Measurements from ENCODE around the gene HOOK2.

Gene HOOK2

DNA sequence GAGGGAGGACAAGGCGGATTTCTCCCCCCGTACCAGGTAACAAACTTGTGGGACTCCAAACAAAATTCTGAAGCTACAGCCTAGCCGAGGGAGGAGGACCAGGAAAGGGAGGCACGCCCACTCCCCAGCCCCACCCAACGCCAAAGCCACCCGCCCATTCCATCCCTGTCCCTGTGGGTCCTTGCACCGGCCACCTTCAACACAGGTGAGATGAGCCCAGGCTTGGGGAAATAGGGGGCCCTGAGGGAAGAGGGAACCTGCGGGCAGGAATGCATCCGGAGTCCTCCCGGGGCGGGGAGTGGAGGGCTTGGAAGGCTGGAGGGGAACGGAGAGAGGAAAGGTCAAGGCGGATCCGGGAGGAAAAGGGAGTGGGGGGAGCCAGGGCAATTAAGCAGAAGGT, 23.7 kb downstream of the HOOK2 start, which contains the start of gene BEST2:
BEST2 (plus strand) TSS at position 157 of the 400 bp plus-strand sequence. CDS start 802 bp downstream, outside the sequence.
- Histone ChIP-seq H3K27ac (ENCODE audit: low read depth, low read length, severe bottlenecking) (no peak within 1 kb of the TSS), H3K9me3 (ENCODE audit: control insufficient read depth, low read length) (peaks cover 4% of the 10 kb centered on the region), H3K4me3 (ENCODE audit: extremely low read depth, insufficient read depth, low read length, poor library complexity, severe bottlenecking) (no peak within 1 kb of the TSS), H3K36me3 (ENCODE audit: control insufficient read depth, insufficient read depth, low read length) (peaks cover 20% of the 10 kb centered on the region), H3K4me1 (ENCODE audit: control insufficient read depth, insufficient read depth, low read length, poor library complexity, severe bottlenecking) (no peaks in the 10 kb centered on the region)
- 4 to 13% methylated on average over 7 to 10 of the region's 14 CpGs for WGBS, 2 experiments (ENCODE audit: insufficient coverage in 2 of 2)

DNA sequence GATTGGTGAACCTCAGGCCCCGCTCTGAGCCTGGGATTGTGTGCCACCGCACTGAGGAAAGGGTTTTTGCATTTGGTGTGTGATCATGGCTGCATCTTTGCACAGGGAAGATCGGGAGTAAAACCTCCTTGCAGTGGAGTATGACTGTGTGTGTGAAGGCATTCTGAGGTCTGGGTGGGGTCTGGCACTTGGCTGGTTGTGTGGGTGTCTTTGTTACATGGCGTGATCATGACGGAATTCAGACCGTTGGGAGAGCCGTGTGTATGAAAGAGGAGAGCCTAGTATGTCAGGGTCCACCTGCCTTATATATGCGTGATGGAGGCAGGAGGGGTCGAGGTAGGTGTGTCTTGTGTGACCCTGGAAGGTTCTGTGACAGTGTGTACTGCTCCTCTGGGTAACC, 24.5 kb downstream of the HOOK2 start:
- Histone ChIP-seq H3K4me3 (ENCODE audit: extremely low read depth, insufficient read depth, low read length, poor library complexity, severe bottlenecking) (no peak overlapping the region), H3K27ac (ENCODE audit: low read depth, low read length, severe bottlenecking) (no peak overlapping the region), H3K36me3 (ENCODE audit: control insufficient read depth, insufficient read depth, low read length) (peaks cover 28% of the 10 kb centered on the region), H3K9me3 (ENCODE audit: control insufficient read depth, low read length) (peaks cover 4% of the 10 kb centered on the region), H3K4me1 (ENCODE audit: control insufficient read depth, insufficient read depth, low read length, poor library complexity, severe bottlenecking) (no peaks in the 10 kb centered on the region)
- WGBS, 2 experiments (ENCODE audit: insufficient coverage in 2 of 2), result 84 to 89% methylated on average over 9 of the region's 9 CpGs

DNA sequence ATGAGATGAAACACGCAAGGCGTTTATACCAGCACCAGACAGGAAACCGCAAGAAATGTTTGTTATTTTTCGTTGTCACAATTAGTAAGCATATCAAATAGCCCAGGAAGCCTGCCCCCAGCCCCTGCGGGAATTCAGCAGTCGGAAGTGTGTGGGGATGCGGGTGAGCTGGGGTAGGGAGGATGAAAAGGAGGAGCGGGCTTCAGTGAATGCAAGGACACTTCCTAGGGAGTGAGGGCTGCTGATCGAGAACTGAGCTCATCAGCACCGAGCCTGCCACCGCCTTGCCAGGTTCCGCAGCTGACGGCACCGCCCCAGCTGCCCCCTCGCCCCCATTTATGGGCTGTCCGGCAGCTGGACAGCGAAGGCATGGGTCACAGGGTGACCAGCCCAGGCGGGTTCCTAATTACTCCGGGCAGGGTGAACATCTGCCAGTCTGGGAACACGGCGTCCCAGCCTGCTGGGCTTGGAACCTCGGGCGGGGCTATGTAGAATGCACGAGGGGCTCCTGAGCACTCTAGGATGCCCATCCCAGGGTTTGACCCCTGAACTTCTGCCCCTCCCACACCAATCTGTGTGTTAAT, 25.3 kb downstream of the HOOK2 start:
- no peak overlapping the region for H3K4me3 ChIP-seq (ENCODE audit: extremely low read depth, insufficient read depth, low read length, poor library complexity, severe bottlenecking)
- peaks cover 4% of the 10 kb centered on the region for H3K9me3 ChIP-seq (ENCODE audit: control insufficient read depth, low read length)
- peaks cover 37% of the 10 kb centered on the region for H3K36me3 ChIP-seq (ENCODE audit: control insufficient read depth, insufficient read depth, low read length)
- no peak overlapping the region for H3K27ac ChIP-seq (ENCODE audit: low read depth, low read length, severe bottlenecking)
- H3K4me1 ChIP-seq (ENCODE audit: control insufficient read depth, insufficient read depth, low read length, poor library complexity, severe bottlenecking), result no peaks in the 10 kb centered on the region
- 34 to 49% methylated on average over 19 to 20 of the region's 24 CpGs for WGBS, 2 experiments (ENCODE audit: insufficient coverage in 2 of 2)

DNA sequence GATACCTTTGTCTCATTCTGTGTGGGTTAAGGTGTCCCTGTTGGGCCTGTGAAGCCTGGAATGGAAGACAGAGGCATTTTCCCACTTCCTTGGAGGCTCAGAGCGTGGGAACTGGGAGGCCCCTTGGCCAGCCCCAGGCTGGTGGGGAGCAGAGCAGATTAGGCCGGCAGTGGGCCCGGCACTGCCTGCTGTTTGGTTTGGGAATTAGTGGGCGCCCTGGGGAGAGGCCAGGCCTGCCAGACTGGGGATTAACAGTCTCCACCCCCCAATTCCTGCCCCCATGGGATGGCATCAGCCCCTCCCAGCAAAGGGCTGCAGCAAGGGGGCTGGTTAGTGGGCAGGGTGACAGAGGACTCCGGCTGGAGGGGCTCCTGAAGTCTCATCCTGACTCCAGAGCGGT, 26.9 kb downstream of the HOOK2 start:
- Histone ChIP-seq H3K4me1 (ENCODE audit: control insufficient read depth, insufficient read depth, low read length, poor library complexity, severe bottlenecking) (no peaks in the 10 kb centered on the region), H3K27ac (ENCODE audit: low read depth, low read length, severe bottlenecking) (no peak overlapping the region), H3K4me3 (ENCODE audit: extremely low read depth, insufficient read depth, low read length, poor library complexity, severe bottlenecking) (no peak overlapping the region), H3K36me3 (ENCODE audit: control insufficient read depth, insufficient read depth, low read length) (peaks cover 48% of the 10 kb centered on the region), H3K9me3 (ENCODE audit: control insufficient read depth, low read length) (peaks cover 4% of the 10 kb centered on the region)
- WGBS, 2 experiments (ENCODE audit: insufficient coverage in 2 of 2), result 77 to 79% methylated on average over 2 to 6 of the region's 6 CpGs

DNA sequence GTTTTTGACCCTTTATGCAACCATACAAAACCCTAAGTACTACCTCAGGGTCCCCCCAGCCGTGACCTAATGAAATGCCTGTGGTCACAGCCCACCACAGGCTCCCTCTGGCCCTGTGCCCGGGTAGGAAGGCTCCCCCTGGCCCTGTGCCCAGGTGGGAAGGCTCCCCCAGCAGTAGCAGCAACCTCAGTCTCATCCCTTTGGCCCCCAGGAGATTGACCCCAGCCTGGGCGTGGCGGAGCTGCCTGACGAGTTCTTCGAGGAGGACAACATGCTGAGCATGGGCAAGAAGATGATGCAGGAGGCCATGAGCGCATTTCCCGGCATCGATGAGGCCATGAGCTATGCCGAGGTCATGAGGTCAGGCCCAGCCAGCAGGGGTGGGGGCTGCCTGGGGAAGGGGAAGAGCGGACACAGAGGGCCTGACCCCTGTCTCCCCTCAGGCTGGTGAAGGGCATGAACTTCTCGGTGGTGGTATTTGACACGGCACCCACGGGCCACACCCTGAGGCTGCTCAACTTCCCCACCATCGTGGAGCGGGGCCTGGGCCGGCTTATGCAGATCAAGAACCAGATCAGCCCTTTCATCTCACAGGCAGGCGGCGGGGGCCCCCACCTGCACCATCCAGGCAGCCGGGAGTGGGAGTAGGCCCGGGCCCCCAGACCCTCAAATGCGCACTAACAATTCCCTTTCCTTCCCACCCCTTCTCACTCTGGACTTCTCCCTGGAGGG, 30.0 kb downstream of the HOOK2 start:
- peaks cover 72% of the 10 kb centered on the region for H3K36me3 ChIP-seq (ENCODE audit: control insufficient read depth, insufficient read depth, low read length)
- H3K4me1 ChIP-seq (ENCODE audit: control insufficient read depth, insufficient read depth, low read length, poor library complexity, severe bottlenecking), result no peaks in the 10 kb centered on the region
- H3K4me3 ChIP-seq (ENCODE audit: extremely low read depth, insufficient read depth, low read length, poor library complexity, severe bottlenecking), result no peak overlapping the region
- peaks cover 4% of the 10 kb centered on the region for H3K9me3 ChIP-seq (ENCODE audit: control insufficient read depth, low read length)
- H3K27ac ChIP-seq (ENCODE audit: low read depth, low read length, severe bottlenecking), result no peak overlapping the region
- 95 to 97% methylated on average over 14 to 16 of the region's 22 CpGs for WGBS, 2 experiments (ENCODE audit: insufficient coverage in 2 of 2)

DNA sequence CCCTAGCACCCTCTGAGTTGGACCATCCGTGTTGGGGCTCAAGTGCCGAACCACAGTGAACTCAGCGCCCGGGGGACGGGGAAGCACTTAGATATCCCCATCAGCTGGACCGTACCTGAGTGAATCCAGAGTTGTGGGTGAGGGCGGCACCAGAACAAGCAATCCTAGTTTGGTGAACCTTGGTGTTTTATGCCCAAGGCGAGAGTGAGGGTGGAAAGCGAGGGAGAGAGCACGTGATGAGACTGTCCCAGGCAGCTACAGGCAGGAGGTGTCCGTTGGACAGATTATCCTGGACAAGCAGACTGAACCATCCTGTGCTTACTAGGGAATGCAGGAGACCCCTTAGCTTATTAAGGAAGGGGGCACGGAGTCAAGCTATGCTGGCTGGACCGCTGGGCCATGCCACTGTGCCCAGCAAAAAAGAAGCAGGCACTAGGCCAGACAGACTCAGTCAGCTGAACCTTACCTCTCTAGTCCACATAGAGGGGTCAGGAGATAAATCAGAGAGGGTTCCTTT, 37.5 kb downstream of the HOOK2 start:
- peaks cover 12% of the 10 kb centered on the region for H3K4me1 ChIP-seq (ENCODE audit: control insufficient read depth, insufficient read depth, low read length, poor library complexity, severe bottlenecking)
- no peaks in the 10 kb centered on the region for H3K9me3 ChIP-seq (ENCODE audit: control insufficient read depth, low read length)
- peak overlapping the region; percentile 99 for H3K27ac ChIP-seq (ENCODE audit: low read depth, low read length, severe bottlenecking)
- peaks cover 38% of the 10 kb centered on the region for H3K36me3 ChIP-seq (ENCODE audit: control insufficient read depth, insufficient read depth, low read length)
- H3K4me3 ChIP-seq (ENCODE audit: extremely low read depth, insufficient read depth, low read length, poor library complexity, severe bottlenecking), result peak overlapping the region; percentile 86
- 20 to 21% methylated on average over 13 of the region's 13 CpGs for WGBS, 2 experiments (ENCODE audit: insufficient coverage in 2 of 2)

DNA sequence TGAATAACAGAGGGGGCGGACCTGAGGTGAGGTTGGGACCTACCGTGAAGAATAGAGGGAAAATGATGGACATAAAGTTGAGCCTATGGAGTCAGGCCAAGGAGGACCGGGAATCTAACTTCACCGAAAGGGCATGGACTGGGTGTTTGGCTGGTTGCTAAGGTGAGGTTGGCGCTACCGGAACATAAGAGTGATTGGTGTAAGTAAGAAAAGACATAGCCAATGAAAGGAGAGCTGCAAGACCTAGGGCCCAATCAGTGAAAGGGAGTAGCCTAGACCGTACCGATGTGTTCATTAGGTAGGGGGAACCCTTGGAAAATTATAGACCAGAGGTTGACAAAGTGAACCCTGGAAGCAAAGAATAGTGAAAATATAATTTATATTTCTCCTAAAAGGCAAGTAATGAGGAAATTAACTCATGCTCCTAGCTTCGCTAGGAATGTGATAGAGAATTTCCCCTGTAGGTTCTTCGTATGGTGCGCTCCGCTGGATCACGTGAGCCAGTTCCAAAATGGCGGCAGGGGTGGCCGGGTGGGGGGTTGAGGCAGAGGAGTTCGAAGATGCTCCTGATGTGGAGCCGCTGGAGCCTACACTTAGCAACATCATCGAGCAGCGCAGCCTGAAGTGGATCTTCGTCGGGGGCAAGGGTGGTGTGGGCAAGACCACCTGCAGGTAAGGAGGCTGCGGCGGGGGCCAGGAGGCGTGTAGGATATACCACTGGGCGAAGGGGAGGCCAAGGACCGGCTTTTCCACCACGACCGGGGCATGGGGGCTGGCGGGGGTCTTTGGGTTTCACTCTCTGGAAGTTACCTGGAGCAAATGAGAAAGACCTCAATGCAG, 38.1 kb downstream of the HOOK2 start, which contains the start of gene GET3:
GET3 (plus strand) TSS at position 503 of the 840 bp plus-strand sequence; CDS start at position 512, 9 bp downstream.
- H3K27ac ChIP-seq (ENCODE audit: low read depth, low read length, severe bottlenecking), result peak within 1 kb of the TSS; percentile 99
- no peaks in the 10 kb centered on the region for H3K9me3 ChIP-seq (ENCODE audit: control insufficient read depth, low read length)
- WGBS, 2 experiments (ENCODE audit: insufficient coverage in 2 of 2), result 1% methylated on average over 23 to 28 of the region's 29 CpGs
- peaks cover 15% of the 10 kb centered on the region for H3K4me1 ChIP-seq (ENCODE audit: control insufficient read depth, insufficient read depth, low read length, poor library complexity, severe bottlenecking)
- peak within 1 kb of the TSS; percentile 86 for H3K4me3 ChIP-seq (ENCODE audit: extremely low read depth, insufficient read depth, low read length, poor library complexity, severe bottlenecking)
- H3K36me3 ChIP-seq (ENCODE audit: control insufficient read depth, insufficient read depth, low read length), result peaks cover 38% of the 10 kb centered on the region

DNA sequence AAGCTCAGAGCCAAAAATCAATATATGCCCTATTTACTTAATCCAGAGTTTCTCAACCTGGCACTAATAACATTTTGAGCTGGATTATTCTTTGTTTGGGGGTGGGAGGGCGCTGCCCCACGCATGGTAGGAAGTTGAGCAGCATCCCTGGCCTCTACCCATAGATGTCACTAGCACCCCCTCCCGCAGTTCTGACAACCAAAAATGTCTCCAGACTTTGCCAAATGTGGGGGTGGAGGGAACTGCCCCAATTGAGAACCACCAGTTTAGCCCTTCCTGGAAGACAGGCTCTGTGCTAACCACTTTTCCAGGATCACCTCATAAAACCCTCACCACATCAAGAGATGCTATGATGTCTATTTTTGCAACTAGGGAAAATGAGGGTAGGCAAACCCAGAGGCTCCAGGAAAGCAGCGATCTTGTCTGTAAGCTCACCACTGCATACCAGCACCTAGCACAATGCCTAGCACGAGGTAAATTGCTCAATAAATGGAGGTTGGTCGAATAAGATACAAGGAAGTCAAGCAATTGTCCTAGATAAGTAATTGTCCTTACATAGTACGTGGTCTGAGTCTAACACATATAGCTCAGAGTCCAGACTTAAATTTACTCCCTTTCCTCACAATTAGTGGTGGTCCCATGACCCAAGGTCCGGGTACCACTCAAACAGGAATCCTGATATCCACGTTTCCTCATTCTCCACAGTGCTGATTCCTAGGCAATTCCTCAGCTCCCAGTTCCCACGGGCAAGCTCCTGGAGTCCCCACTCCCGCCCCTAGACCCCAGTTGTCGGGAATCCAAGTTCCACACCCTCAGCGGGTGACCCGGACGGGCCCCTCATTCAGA, 41.8 kb downstream of the HOOK2 start:
- 0 to 2% methylated on average over 9 of the region's 15 CpGs for WGBS, 2 experiments (ENCODE audit: insufficient coverage in 2 of 2)

DNA sequence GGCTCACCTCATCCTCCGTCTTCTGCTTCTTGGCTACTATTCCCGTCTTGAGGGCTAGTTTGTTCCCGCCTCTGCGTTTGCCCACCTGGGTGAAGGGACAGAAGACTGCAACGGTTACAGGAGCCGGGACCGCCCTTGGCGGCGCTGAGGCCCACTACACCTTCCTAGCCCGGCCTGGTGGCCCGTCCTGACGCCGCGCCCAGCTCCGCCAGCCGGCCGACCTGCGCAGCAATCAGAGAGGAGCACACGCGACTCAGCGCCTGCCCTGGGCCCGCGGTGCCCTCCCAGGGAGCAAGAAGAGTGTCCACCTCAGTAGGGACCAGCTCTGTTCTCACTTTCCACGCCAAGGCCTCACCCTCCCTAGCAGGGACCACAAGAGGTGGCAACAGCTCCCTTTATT, 44.0 kb downstream of the HOOK2 start:
- Histone ChIP-seq H3K9me3 (ENCODE audit: control insufficient read depth, low read length) (no peaks in the 10 kb centered on the region), H3K4me3 (ENCODE audit: extremely low read depth, insufficient read depth, low read length, poor library complexity, severe bottlenecking) (no peak overlapping the region), H3K36me3 (ENCODE audit: control insufficient read depth, insufficient read depth, low read length) (peaks cover 53% of the 10 kb centered on the region), H3K27ac (ENCODE audit: low read depth, low read length, severe bottlenecking) (no peak overlapping the region), H3K4me1 (ENCODE audit: control insufficient read depth, insufficient read depth, low read length, poor library complexity, severe bottlenecking) (peaks cover 8% of the 10 kb centered on the region)
- WGBS, 2 experiments (ENCODE audit: insufficient coverage in 2 of 2), result 97% methylated on average over 10 to 23 of the region's 24 CpGs

More for the DNA sequence above, 41.8 kb downstream of the HOOK2 start:
- no peaks in the 10 kb centered on the region for H3K9me3 ChIP-seq (ENCODE audit: control insufficient read depth, low read length)
- peaks cover 15% of the 10 kb centered on the region for H3K4me1 ChIP-seq (ENCODE audit: control insufficient read depth, insufficient read depth, low read length, poor library complexity, severe bottlenecking)
- H3K27ac ChIP-seq (ENCODE audit: low read depth, low read length, severe bottlenecking), result peak overlapping the region; percentile 86
- H3K4me3 ChIP-seq (ENCODE audit: extremely low read depth, insufficient read depth, low read length, poor library complexity, severe bottlenecking), result peak overlapping the region; percentile 100
- peaks cover 45% of the 10 kb centered on the region for H3K36me3 ChIP-seq (ENCODE audit: control insufficient read depth, insufficient read depth, low read length)

DNA sequence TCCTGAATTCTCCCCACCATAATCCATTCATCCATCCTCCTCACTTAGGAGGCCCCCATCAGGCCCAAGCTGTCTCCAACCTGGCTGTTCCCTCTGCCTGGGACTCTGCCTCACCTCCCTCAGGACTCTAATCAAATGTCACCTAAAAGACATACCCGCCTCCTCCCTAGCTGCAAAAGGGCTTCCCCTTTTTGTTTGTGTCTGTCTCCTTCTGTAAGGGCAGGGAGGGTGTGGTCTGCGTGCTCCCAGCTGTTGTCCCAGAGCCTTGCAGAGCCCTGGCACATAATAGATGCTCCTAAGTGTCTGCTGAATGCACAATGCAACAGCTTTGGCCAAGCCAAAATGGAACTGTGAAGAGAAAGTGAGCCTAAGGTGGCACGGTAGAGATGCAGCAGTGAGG, 45.3 kb downstream of the HOOK2 start:
- no peak overlapping the region for H3K27ac ChIP-seq (ENCODE audit: low read depth, low read length, severe bottlenecking)
- WGBS, 2 experiments (ENCODE audit: insufficient coverage in 2 of 2), result 100% methylated on average over 1 to 2 of the region's 3 CpGs

More for the DNA sequence above, 45.3 kb downstream of the HOOK2 start:
- H3K36me3 ChIP-seq (ENCODE audit: control insufficient read depth, insufficient read depth, low read length), result peaks cover 53% of the 10 kb centered on the region
- no peaks in the 10 kb centered on the region for H3K9me3 ChIP-seq (ENCODE audit: control insufficient read depth, low read length)
- no peak overlapping the region for H3K4me3 ChIP-seq (ENCODE audit: extremely low read depth, insufficient read depth, low read length, poor library complexity, severe bottlenecking)
- H3K4me1 ChIP-seq (ENCODE audit: control insufficient read depth, insufficient read depth, low read length, poor library complexity, severe bottlenecking), result peaks cover 8% of the 10 kb centered on the region
